MM.1S (cell line): ENCODE data around the gene OR12D2.
"Not testable (repeated sequence)": the region's sequence is repeated elsewhere in the genome, so short reads cannot be mapped to it uniquely, and the experiment has no call there.

Source experiments
- DNase-seq: peaks from one replicate; pipeline ENCODE4 v3.0.0-alpha.2; 2015
- H2AFZ ChIP-seq: fragments of 300-600 bp; sonication (generic); 2 replicates; pipeline ENCODE4 v1.6.0; 2016; ENCODE audit warnings: antibody characterized with exemption, low read length
- H3F3A ChIP-seq: fragments of 300-600 bp; sonication (generic); 2 replicates; pipeline ENCODE4 v1.6.1; 2016; ENCODE audit warnings: mild to moderate bottlenecking, antibody characterized with exemption, low read length, moderate library complexity, mixed read lengths; ENCODE audit not compliant: insufficient read depth
- H3K27ac ChIP-seq: fragments of 300-600 bp; sonication (generic); 2 replicates; pipeline ENCODE4 v1.5.1; 2016; ENCODE audit warnings: mild to moderate bottlenecking, low read length
- H3K27me3 ChIP-seq: fragments of 300-600 bp; sonication (generic); replicated peaks from 2 replicates; pipeline ENCODE4 v1.6.0; 2016; ENCODE audit warnings: low read length; ENCODE audit not compliant: insufficient read depth
- H3K36me3 ChIP-seq: fragments of 300-600 bp; sonication (generic); replicated peaks from 2 replicates; pipeline ENCODE4 v1.6.1; 2016; ENCODE audit warnings: mild to moderate bottlenecking, low read length, mixed read lengths; ENCODE audit not compliant: insufficient read depth
- H3K4me1 ChIP-seq: fragments of 300-600 bp; sonication (generic); 2 replicates; pipeline ENCODE4 v1.6.1; 2016; ENCODE audit warnings: low read length, mixed read lengths
- H3K4me2 ChIP-seq: fragments of 300-600 bp; sonication (generic); 2 replicates; pipeline ENCODE4 v1.6.0; 2016; ENCODE audit warnings: low read depth, low read length
- H3K4me3 ChIP-seq: fragments of 300-600 bp; sonication (generic); 2 replicates; pipeline ENCODE4 v1.5.1; 2016; ENCODE audit warnings: low read length, mixed read lengths
- H3K79me2 ChIP-seq: fragments of 300-600 bp; sonication (generic); 2 replicates; pipeline ENCODE4 v1.6.1; 2016; ENCODE audit warnings: mixed run types, low read length, mixed read lengths
- H3K9ac ChIP-seq: fragments of 300-600 bp; sonication (generic); 2 replicates; pipeline ENCODE4 v1.6.1; 2016; ENCODE audit warnings: low read length, mixed read lengths
- H3K9me2 ChIP-seq: fragments of 300-600 bp; sonication (generic); replicated peaks from 2 replicates; pipeline ENCODE4 v1.6.1; 2016; ENCODE audit warnings: mild to moderate bottlenecking, low read length, mixed read lengths; ENCODE audit not compliant: insufficient read depth
- H3K9me3 ChIP-seq: fragments of 300-600 bp; sonication (generic); replicated peaks from 2 replicates; pipeline ENCODE4 v1.6.1; 2016; ENCODE audit warnings: mild to moderate bottlenecking, low read length, mixed read lengths; ENCODE audit not compliant: insufficient read depth
- H4K20me1 ChIP-seq: fragments of 300-600 bp; sonication (generic); 2 replicates; pipeline ENCODE4 v1.6.1; 2016; ENCODE audit warnings: mild to moderate bottlenecking, low read length, moderate library complexity, mixed read lengths; ENCODE audit not compliant: insufficient read depth
- CTCF ChIP-seq: fragments of 300-600 bp; sonication (generic); IDR thresholded peaks from 2 replicates; pipeline ENCODE4 v1.5.1; 2016; ENCODE audit warnings: antibody characterized with exemption, low read length, mixed read lengths
- EZH2 ChIP-seq: fragments of 300-600 bp; sonication (generic); optimal IDR thresholded peaks from 2 replicates; pipeline ENCODE3; 2017; ENCODE audit warnings: low read depth, mild to moderate bottlenecking, antibody characterized with exemption, low read length, mixed read lengths
- EZH2phosphoT487 ChIP-seq: fragments of 300-600 bp; sonication (generic); IDR thresholded peaks from 2 replicates; pipeline ENCODE4 v1.6.1; 2018; ENCODE audit warnings: antibody characterized with exemption, low read length

Gene OR12D2

GRCh38 chr6:29439006-29439405 is 43.6 kb downstream of the OR12D2 start, which contains the start of gene OR10C1:
TSS of gene OR10C1 (plus strand) at chr6:29439306. CDS start at chr6:29440016, 710 bp downstream.
- H3K36me3 ChIP-seq: no peaks in the 10 kb centered on the region
- no peaks in the 10 kb centered on the region for H4K20me1 ChIP-seq
- H3K9ac ChIP-seq: no peak within 1 kb of the TSS
- H3F3A ChIP-seq: no peaks in the 10 kb centered on the region
- H3K4me1 ChIP-seq: no peaks in the 10 kb centered on the region
- H3K27ac ChIP-seq: no peak within 1 kb of the TSS
- TF ChIP-seq CTCF (no peak), EZH2phosphoT487 (no peak), EZH2 (no peak)
- H3K9me3 ChIP-seq: no peaks in the 10 kb centered on the region
- H3K79me2 ChIP-seq: no peaks in the 10 kb centered on the region
- H3K9me2 ChIP-seq: no peaks in the 10 kb centered on the region
- no peak within 1 kb of the TSS for H3K4me2 ChIP-seq
- no peak for DNase-seq
- no peak within 1 kb of the TSS for H3K4me3 ChIP-seq
- H3K27me3 ChIP-seq: no peaks in the 10 kb centered on the region
- H2AFZ ChIP-seq: no peak within 1 kb of the TSS

- Histone ChIP-seq H3K4me2 (no peak overlapping the region), H3K9ac (no peak overlapping the region), H3K4me1 (no peaks in the 10 kb centered on the region), H4K20me1 (no peaks in the 10 kb centered on the region), H3K9me3 (no peaks in the 10 kb centered on the region), H2AFZ (no peak overlapping the region), H3K4me3 (no peak overlapping the region), H3K9me2 (no peaks in the 10 kb centered on the region), H3K79me2 (no peaks in the 10 kb centered on the region), H3K27ac (no peak overlapping the region), H3F3A (no peaks in the 10 kb centered on the region), H3K36me3 (no peaks in the 10 kb centered on the region), H3K27me3 (no peaks in the 10 kb centered on the region)
- no peak for DNase-seq
- TF ChIP-seq EZH2: no peak
- no peak for TF ChIP-seq CTCF
- TF ChIP-seq EZH2phosphoT487: no peak
Measured at GRCh38 chr6:29442719-29443118, 47.3 kb downstream of the OR12D2 start.

- not testable (repeated sequence) for DNase-seq, H3K36me3 ChIP-seq, H4K20me1 ChIP-seq, H3K4me3 ChIP-seq, H3K9me3 ChIP-seq, H3K4me1 ChIP-seq, H2AFZ ChIP-seq, H3F3A ChIP-seq, H3K9me2 ChIP-seq, H3K4me2 ChIP-seq, H3K9ac ChIP-seq, H3K27me3 ChIP-seq, H3K27ac ChIP-seq, H3K79me2 ChIP-seq
Measured at GRCh38 chr6:29444031-29444430, 48.6 kb downstream of the OR12D2 start.
